HG03175 (cell line): ENCODE measurements around the gene DGAT2.

Source experiments
- ATAC-seq: cut with Tn5 transposase; IDR thresholded peaks from one replicate; pipeline ENCODE4 v1.9.1; 2021; ENCODE audit warnings: mild to moderate bottlenecking, moderate library complexity; ENCODE audit not compliant: unreplicated experiment

The DGAT2 gene

GRCh38 chr11:75800728-75801361 lies 32.3 kb downstream of the DGAT2 start:
- ATAC-seq: no peak

GRCh38 chr11:75801362-75802020 lies 32.9 kb downstream of the DGAT2 start:
- ATAC-seq: no peak

GRCh38 chr11:75802021-75802912 lies 33.7 kb downstream of the DGAT2 start:
- no peak for ATAC-seq

GRCh38 chr11:75802913-75803820 lies 34.6 kb downstream of the DGAT2 start:
- no peak for ATAC-seq

GRCh38 chr11:75809111-75809510 lies 40.5 kb downstream of the DGAT2 start:
- ATAC-seq: no peak

- no peak for ATAC-seq
Observed at GRCh38 chr11:75809991-75810390, 41.4 kb downstream of the DGAT2 start.

GRCh38 chr11:75810637-75811390 lies 42.2 kb downstream of the DGAT2 start:
- no peak for ATAC-seq

GRCh38 chr11:75811485-75811884 lies 42.9 kb downstream of the DGAT2 start:
- ATAC-seq: no peak

- ATAC-seq: no peak
Observed at GRCh38 chr11:75812542-75813040, 44.0 kb downstream of the DGAT2 start.

- no peak for ATAC-seq
Observed at GRCh38 chr11:75813124-75813523, 44.5 kb downstream of the DGAT2 start.

GRCh38 chr11:75813622-75814039 lies 45.1 kb downstream of the DGAT2 start:
- no peak for ATAC-seq

GRCh38 chr11:75814363-75814676 lies 45.7 kb downstream of the DGAT2 start:
- ATAC-seq: peak; percentile 29

GRCh38 chr11:75814677-75815344 lies 46.2 kb downstream of the DGAT2 start, which contains the start of gene UVRAG:
TSS of gene UVRAG (plus strand) at chr11:75815210. CDS start at chr11:75815408, 198 bp downstream.
- peak; percentile 81 for ATAC-seq

- peak; percentile 16 for ATAC-seq
Observed at GRCh38 chr11:75815345-75816168, 47.0 kb downstream of the DGAT2 start.

- no peak for ATAC-seq
Observed at GRCh38 chr11:75816561-75817239, 48.1 kb downstream of the DGAT2 start.

GRCh38 chr11:75820645-75821044 lies 52.1 kb downstream of the DGAT2 start:
- no peak for ATAC-seq

- no peak for ATAC-seq
Observed at GRCh38 chr11:75821202-75821601, 52.6 kb downstream of the DGAT2 start.

GRCh38 chr11:75822541-75822940 lies 54.0 kb downstream of the DGAT2 start:
- ATAC-seq: no peak
